ENCODE measurements around the gene FAM219B.
"Not testable (repeated sequence)": the region's sequence is repeated elsewhere in the genome, so short reads cannot be mapped to it uniquely, and the experiment has no call there.

The FAM219B gene, protein sequence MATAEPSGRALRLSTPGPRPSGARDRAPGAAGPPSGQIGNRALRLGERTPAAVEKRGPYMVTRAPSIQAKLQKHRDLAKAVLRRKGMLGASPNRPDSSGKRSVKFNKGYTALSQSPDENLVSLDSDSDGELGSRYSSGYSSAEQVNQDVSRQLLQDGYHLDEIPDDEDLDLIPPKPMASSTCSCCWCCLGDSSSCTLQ
- 14.9 to 71.6 (median 44.2) reads per million in 18 experiments for total RNA-seq

DNA sequence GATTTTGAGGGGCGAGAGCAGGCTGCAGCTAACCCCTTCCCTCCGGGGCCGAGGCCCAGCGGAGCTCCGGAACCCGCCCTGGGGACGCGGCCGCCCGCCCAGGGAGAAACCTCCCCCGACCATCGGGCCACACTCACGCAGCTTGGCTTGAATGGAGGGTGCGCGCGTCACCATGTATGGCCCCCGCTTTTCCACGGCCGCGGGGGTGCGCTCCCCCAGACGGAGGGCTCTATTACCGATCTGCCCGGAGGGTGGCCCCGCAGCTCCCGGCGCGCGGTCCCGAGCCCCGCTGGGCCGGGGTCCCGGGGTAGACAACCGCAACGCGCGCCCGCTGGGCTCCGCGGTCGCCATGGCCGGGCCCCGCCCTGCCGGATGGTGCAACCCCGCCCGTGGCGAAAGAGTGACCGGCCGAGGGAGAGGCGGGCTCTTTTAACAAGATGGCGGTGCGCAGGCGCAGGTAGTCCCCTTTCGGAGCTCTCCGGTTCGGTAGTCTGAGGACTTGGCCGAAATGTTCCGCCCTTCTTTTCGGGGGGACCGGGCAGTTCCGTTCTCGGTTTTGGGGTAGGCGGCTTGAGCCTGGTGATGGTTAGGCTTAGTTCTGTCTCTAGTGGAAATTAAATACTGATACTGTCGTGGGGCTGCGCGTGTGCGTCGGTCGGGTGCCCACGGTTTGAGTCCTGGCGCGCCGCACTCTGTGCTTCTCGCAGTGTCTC, at the start of gene FAM219B:
Gene FAM219B (minus strand): TSS at position 402 of the 713 bp plus-strand sequence. CDS start 51 bp downstream, at position 351.
- DNase-seq, result peak; percentile 92 to 94

DNA sequence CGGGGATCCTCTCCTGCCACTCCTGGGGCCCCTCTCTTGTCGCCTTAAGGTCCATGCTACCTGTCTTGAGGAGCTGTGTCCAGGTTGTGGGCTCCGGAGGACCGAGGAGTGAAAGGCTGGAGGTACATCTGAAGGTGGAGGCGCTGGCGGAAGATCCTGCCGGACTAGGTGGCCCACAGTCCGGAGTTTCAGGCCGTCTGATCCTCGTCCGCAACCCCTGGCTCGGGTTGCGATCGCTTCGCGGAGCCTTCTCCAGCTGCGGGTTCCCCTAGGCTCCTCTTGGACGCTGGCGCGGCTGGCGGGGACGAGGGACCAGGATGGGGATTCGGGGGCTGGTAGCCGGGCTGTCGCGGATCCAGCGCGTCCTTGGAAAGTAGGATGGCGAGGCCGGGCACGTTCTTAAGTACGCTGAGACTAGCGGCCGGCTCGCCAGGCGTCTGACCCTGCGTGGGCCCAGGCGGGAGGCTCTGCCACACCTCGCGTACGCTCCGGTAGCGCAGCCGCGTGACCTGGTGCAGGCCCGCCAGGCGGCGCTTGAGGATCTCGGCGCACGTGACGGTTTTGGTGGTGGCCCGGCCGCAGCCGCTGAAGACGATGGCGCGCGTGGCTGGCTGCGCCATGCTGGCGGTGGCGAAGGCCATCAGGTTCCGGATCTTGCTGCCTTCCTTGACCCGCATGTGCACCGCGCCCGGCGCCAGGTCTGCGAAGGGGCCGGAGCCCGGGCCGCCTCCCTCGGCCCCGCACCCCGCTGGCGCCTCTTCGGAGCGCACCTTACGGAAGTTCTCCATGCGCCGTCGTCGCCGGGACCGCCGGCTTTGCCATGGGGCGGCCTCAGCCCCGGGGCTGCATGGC, 49.4 kb upstream of the FAM219B start:
- peak; percentile 65 to 72 for DNase-seq

DNA sequence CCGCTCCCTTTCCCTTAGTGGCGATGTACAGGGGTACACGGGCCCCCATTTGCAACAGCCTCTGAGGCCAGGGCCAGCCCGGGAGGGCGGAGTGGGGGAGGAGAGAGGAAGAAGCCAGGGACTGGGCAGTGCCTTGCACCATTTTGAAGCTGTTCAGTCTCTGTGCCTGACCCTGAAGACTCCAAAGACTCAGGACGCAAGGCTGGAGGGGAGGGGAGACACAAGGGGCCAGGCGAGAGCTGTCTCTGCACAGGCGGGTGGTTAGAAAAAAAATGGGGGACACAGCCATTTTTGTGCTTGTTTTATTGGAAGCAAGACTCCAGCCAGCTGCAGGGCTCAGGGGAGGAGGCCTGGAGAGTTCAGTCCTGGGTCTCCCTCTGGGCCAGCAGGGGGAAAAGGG, 48.4 kb upstream of the FAM219B start:
- no peak for DNase-seq

DNA sequence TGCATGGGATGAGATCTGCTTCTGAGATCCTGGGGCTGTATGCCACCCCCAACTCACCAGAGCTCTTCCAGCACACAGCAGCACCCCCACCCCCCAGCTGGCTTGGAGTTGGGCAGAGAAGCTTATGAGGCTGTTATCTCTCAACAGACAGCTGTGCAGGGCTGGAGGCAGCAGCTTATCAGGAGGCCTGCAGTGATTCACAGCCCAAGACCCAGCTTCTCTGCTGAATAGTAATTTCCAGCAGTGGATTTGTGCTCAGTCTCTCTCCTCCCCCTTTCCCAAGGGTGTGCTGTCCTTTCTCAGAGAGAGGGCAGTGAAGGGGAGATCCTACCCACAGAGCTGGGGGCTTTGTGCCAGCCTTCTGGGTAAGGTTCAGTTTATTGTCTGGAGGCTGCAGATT, 47.9 kb upstream of the FAM219B start:
- DNase-seq, result no peak

DNA sequence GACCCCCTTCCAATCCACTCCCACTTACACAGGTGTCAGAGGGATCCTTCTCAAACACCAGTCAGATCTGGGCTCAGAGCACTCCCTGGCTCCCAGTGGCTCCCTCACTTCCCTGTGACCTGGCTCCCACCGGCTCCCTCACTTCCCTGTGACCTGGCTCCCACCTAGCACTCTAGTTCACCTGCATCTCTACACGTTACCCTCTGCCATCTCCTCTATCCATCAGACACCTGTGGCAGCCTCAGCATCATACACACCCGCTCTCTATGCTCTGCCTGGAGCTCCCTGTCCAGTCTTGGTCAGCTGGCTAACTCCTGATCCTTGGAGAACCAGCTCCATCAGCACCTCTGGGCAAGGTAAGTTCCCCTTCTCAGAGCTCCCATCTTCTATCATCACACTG, 44.4 kb upstream of the FAM219B start:
- DNase-seq, result no peak

DNA sequence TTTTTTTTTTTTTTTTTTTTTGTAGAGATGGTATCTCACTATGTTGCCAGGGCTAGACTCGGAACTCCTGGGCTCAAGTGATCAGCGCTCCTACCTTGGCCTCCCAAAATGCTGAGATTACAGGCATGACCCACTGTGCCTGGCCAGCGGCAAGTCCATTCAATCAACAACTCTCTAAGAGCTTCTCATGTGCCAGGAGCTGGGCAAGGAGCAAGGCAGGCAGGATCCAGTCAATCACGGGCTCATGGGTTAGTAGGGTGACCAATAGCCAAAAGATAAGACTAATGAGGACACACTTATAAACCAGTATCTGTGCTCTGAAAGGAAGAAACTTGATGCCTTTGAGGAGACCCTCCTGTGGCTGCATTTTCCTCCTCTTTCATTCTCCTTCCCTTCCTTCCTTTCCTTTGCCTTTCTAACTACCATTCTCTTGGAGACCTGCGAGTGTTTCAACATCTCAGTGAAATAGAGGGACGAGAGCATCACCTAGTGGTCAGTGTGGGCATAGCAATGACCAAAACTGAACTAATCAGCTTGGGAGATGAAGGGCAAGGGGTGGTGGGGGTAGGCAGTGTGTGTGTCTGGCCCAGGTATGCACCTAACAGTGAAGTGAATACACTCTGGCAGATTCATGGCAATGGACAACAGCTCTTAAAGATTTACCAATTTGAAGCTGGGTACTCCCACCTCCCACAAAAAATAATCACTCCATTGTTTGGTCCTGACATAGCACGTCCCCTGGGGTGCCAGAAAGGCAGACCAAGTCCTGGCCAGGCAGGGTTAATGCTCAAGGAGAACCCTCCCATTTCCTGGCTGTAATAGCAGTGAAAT, 43.6 kb upstream of the FAM219B start:
- DNase-seq, result peak; percentile 77 to 86

DNA sequence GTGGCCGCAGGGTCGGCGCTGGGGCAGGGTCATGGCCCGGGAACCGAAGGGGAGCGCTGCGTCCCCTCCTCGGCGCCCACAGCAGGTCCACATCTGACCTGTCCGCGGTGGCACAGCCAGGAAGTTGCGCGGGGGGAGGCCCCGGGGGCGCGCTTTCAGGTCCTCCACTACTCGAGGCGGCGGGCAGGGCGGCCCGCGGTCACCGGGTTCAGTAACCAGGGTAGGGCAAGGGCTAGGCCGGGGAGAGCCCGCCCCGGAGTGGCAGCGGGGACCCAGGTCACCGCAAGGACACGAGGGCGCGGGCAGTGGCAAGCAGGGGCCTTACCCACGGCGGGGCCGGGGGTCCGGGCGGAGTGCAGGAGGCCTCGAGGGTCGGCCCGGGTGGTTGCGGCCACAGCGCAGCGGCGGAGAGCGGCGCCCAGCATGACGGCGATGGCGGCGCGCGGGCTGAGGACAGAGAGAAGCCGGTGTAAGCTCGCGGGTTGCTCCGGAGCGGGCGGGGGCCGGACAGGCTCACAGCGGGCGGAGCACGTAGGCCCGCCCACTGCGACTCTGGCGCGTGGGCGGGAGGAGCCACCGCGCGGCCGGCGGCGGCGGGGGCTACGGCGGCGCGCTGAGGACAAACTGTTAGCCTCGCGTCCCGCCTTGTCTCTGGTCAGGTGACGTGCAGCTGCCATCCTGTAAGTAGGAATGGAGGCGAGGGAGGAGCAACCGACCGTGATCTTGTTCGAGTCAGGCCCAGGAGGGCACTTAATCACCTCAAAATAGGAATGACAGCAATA, 31.1 kb upstream of the FAM219B start, which contains the start of gene COX5A:
Gene COX5A (minus strand): TSS at position 484 of the 782 bp plus-strand sequence. CDS start 59 bp downstream, at position 425.
- DNase-seq, result peak; percentile 97 to 99

DNA sequence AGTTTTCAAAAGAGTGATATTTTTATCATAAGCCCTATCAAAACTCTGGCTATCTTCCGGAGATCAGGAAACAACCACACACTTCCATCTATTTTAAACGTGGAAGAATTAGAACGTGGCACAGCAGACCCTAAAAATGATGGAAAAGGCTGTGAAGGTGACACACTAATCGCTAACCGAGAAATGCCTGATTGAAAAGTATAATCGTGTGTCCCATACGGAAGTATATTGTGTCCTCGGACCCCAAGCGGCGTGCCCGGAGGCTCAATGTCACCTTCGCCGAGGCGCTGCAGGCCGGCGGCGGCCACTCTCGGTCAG, 30.6 kb upstream of the FAM219B start:
- DNase-seq, result peak in 1 of 2 donors; percentile 45

DNA sequence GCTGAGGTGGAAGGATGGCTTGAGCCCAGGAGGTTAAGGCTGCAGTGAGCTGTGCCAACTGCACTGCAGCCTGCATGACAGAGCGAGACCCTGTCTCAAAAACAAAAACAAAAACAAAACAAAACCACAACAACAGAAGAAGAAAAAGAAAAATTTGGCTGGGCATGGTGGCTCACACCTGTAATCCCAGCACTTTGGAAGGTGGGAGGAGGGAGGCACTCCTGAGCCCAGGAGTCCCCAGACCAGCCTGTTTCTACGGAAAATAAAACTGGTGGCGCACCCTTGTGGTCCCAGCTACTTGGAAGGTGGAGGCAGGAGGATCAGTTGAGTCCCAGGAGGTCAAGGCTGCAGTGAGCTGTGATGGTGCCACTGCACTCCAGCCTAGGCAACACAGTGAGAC, 28.5 kb upstream of the FAM219B start:
- not testable (repeated sequence) for DNase-seq

DNA sequence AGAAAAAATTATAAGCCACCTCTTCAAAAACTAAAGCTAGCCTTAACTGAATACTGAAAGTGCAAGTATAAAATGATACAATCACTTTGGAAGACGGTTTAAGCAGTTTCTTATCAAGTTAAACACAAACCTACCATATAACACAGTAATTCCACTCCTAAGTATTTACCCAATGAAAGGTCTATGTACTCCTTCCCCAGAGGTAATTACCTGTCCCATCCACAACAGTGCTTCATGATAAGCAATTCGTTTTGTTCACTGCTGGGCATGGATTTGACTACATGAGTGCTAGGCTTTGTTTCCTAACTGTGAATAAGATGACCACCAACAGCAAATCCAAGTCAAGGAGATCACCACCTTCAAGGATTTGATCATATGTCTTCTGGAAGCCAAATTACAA, 26.9 kb upstream of the FAM219B start:
- no peak for DNase-seq

DNA sequence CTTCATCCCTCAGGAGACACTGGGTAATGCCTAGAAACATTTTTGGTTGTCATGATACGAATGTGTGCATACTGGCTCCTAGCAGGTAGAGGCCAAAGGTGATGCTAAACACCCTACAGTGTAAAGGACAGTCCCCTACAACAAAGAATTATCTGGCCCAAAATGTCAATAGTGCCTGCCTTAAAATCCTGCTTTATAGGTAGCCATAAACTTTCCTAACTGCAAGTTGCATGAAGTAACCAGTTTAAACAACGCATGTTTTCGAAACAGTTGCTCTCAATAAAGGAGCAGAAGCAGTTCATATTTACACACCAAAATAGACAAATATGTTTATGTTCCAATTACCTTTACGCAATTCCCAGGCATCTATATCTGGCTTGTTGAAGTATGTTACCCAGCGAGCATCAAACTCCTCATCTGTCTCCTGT, 22.1 kb upstream of the FAM219B start:
- DNase-seq, result no peak

DNA sequence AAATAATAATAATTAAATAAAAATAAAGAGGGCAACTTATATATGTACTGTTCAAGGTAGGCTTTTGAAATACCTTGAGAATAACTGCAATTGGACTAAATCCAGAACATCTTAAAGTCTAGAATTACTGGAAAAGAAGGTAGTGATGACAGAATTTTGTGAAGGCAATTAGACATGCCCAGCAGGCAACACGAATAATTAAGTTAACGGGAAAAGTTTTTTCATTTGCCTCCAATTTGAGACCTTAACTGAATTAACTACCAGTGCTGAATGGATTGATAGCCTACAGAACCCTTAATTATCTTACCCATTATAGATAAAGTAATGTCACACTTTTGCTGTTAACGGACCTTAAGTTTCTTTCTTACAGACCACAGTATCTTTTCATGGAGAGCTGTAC, 17.9 kb upstream of the FAM219B start:
- DNase-seq, result no peak

DNA sequence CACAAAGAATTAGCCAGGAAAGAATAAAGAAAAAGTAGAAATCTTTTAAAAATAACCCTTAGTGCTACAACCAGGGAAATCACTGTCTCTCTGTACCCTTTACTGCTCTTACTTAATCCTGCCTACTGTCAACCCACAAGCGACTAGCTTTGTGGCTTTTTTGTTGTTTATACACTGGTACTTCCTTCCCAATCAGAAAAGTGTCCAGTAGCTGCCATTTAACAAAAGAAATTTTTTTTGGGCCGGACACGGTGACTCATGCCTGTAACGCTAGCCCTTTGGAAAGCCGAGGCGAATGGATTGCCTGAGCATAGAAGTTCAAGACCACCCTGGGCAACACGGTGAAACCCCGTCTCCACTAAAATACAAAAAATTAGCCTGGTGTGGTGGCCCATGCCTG, 13.8 kb upstream of the FAM219B start:
- peak; percentile 72 to 75 for DNase-seq

DNA sequence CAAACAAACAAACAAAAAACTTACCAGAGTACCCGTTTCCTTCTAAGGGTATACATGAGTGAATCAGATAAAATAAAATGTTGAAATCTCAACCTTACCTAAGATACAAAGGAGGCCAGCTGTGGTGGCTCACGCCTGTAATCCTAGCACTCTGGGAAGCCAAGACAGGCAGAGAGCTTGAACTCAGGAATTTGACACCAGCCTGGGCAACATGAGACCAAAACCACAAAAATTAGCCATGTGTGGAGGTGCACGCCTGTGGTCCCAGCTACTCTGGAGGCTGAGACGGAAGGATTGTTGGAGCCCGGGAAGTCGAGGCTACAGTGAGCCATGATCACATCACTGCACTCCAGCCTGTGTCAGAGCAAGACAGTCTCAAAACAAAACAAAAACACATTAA, 11.0 kb upstream of the FAM219B start:
- DNase-seq, result no peak

DNA sequence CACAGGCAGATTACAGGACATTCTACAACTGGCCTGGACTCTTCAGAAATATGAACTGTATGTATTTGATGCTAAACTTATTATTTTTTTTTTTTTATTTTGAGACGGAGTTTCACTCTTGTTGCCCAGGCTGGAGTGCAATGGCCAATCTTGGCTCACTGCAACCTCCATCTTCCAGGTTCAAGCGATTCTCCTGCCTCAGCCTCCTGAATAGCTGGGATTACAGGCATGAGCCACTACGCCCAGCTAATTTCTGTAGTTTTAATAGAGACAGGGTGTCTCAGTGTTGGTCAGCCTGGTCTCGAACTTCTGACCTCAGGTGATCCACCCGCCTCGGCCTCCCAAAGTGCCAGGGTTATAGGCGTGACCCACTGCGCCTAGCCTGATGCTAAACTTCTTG, 7.1 kb upstream of the FAM219B start:
- not testable (repeated sequence) for DNase-seq

DNA sequence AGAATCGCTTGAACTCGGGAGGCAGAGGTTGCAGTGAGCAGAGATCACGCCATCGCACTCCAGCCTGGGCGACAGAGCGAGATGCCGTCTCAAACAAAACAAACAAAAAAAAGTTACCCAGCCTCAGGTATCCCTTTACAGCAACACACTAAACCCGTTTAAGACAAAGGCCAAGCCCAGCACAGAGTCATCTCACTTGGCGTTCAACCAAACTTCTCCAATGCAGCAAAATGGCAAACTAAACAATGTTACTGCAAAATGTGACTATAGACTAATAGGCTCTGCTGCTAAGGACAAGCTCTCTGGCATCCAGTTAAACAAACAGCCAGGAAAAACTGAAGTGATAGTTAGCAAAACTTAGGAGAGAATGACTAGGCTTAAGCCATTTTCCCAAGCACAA, 6.4 kb upstream of the FAM219B start:
- DNase-seq, result no peak

DNA sequence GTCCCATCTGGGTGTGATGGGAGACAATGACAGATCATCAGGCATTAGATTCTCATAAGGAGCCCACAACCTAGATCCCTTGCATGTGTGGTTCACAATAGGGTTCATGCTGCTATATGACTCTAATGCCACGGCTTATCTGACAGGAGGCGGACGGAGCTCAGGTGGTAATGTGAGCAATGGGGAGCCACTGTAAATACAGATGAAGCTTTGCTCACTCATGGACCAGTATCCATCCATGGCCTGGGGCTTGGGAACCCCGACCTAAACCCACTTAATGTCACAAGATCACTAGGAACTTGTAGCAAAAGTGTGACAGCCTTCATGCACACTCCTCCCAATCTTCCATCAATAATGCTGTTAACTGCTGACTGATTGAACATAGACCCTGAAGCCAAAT, 2.0 kb upstream of the FAM219B start:
- no peak for DNase-seq

DNA sequence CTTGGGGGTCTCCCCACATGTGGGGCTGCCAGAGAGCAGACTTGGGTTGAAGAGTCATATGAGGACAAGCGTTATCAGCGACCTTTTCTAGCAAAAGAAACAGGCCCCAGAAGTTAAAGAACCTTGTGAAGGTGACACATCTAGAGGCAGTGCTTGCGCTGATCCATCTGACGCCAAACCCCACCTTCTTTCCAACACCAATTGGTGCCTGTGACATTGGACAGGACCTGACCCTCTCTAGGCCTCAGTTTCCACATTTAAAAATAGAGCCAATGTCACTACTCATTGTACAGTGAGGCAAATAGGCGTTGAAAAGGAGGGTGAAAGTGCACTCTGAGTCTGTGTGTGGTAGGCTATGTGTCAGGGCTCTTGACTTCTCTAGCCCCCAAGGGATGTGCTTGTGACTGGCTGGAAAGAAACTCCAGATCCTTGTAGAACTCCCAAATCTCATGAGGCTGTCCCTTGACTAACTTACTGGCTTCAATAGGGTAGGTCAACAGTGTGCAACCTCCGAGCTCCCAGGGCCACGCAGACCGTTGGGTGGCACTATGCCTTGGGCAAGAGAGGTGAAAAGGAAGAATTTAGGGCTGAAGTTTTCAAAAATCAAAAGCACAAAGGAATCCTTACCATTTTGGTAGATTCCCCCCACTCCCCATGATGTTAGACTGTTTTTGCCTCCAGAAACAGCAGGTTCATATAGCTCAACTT, 666 bp upstream of the FAM219B start:
- DNase-seq, result peak in 1 of 2 donors; percentile 5

DNA sequence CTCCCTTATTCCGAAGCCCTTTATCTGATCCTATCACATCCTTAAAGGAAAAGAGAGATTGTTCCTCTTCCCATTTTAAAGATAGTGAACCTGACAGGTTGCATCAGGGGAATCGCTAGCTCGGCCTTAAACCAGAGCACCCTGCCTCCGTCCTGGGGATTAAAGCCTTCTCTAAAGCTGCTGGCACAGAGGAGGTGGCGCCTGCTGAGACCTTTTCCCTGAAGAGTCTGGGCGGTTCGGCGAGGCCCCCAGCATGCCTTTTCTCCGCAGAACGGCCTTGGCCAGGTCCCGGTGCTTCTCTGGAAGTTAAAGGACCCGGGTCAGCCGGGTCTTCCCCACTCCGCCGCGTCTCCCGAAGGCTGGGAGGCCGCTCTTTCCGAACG, 593 bp downstream of the FAM219B start:
- peak; percentile 22 to 32 for DNase-seq

DNA sequence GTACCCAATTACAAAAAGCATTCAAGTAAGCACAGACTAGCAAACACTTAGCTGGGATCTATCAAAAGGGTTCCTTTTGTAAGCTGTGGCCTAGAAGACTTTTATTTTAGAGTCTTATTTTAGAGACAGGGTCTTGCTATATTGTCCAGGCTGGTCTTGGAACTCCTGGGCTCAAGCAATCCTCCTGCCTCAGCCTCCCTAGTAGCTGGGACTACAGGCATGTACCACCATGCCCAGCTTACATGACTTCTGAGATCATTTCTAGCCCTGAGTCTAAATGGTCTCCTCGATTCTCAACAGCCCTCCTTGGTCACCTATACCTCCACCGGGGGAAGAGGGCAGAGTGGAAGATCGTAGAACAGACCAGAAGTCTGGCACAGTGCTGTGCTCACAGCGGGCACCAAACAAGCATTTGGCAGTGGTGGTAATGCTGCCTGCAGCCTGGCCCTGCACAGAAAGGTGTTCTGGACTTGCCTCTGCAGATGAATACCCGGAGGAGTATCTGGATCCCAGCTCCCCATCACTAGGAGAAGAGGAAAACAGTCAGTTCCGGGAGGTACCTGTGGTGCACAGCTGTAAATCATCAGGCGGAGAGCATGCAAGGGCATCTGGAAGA, 2.4 kb downstream of the FAM219B start:
- DNase-seq, result no peak

DNA sequence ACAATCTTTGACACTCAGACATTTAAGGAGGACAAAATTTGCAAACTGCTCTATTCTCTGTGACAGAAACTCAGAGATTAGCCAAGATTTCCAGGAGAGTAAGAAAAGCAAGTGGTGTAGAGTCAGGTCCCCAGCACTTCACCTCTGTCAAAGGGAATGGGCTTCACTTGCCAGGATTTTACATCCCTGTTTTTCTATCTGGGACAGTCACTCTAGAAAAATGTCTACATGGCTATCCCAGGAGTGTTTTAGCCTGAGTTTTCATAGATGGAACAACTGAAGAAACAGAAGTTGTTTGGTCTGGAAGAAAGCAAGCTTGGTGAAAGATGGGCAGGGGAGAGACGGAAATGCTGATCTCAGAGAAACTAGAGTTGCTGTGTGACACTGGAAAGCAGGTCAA, 3.0 kb downstream of the FAM219B start:
- no peak for DNase-seq
